Spleen (tissue), 3 donors: ENCODE data around the gene PIP5K1B.

Experiments used
- POLR2A ChIP-seq, 3 donors: fragments of 450-650 bp; IDR thresholded peaks; one replicate each; pipeline ENCODE4 v1.5.1; 2017; ENCODE audit warnings: antibody characterized with exemption in 3 of 3, mild to moderate bottlenecking in 1 of 3
- POLR2AphosphoS5 ChIP-seq, 3 donors: sonication (generic); formaldehyde crosslinking; IDR thresholded peaks; one replicate each; pipeline ENCODE4 v1.5.1; 2017; ENCODE audit warnings: antibody characterized with exemption in 3 of 3

DNA sequence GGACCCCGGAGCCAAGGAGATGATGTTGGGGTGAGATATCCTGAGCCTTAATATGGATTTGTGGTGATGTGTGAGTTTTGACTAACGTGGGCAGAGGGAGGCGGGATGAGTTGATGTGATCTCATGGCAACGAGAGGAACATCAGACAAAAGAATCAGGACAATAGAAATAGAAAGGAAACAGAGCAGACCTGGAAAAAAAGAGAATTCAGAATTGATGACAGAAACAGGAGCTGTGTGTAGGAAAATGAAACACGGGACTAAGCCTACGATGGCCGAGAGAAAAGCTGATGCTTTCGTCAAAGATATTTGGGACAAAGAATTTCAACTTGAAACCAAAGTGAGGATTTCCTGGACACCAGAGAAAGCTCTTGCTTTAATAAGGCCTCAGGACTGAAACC, 298.0 kb downstream of the PIP5K1B start:
- TF ChIP-seq POLR2A (IDR thresholded peaks at IDR 0.05): no peak
- TF ChIP-seq POLR2AphosphoS5 (IDR thresholded peaks at IDR 0.05): no peak
